Esophagus muscularis mucosa (tissue), 4 donors: ENCODE data around the gene USP12. TPM values are rescaled to one million over a fixed set of nuclear protein-coding genes. Genes with fewer than 3 reads are reported as not detected.
A peak's percentile ranks its signal among the peaks of the same experiment; 100 is the strongest.

Source experiments
- DNase-seq: peaks from one replicate; pipeline ENCODE4 v3.0.0-alpha.2; 2017; ENCODE audit errors: extremely low spot score
- H3K27ac ChIP-seq, 4 donors: fragments of 200-600 bp; sonication (generic); replicated peaks in 1 of 4; 1 replicate in 3 of 4; 2 replicates in 1 of 4; pipeline ENCODE4 v1.5.1; 2016 to 2019; ENCODE audit warnings: mild to moderate bottlenecking in 1 of 4
- H3K27me3 ChIP-seq, 4 donors: fragments of 200-600 bp; sonication (generic); one replicate each; pipeline versions ENCODE4 v1.5.1 to v1.6.0; 2016 to 2019
- H3K36me3 ChIP-seq, 4 donors: fragments of 200-600 bp; sonication (generic); one replicate each; pipeline ENCODE4 v1.5.1; 2016 to 2019
- H3K4me1 ChIP-seq, 4 donors: fragments of 200-600 bp; sonication (generic); one replicate each; pipeline ENCODE4 v1.5.1; 2016 to 2019
- H3K4me3 ChIP-seq, 4 donors: fragments of 200-600 bp; sonication (generic); 1 replicate in 2 of 4; 2 replicates in 2 of 4; pipeline ENCODE4 v1.5.1; 2016 to 2019; ENCODE audit warnings: mild to moderate bottlenecking in 4 of 4, moderate library complexity in 1 of 4
- H3K9me3 ChIP-seq, 4 donors: fragments of 200-600 bp; sonication (generic); 1 replicate in 3 of 4; 2 replicates in 1 of 4; pipeline ENCODE4 v1.5.1; 2016 to 2019
- EP300 ChIP-seq: sonication (generic); formaldehyde crosslinking; IDR thresholded peaks from one replicate; pipeline ENCODE4 v1.6.1; 2017; ENCODE audit warnings: antibody characterized with exemption
- POLR2A ChIP-seq: fragments of 450-650 bp; IDR thresholded peaks from one replicate; pipeline ENCODE4 v1.6.1; 2017; ENCODE audit warnings: antibody characterized with exemption, moderate library complexity, mild to moderate bottlenecking, low read depth
- POLR2AphosphoS5 ChIP-seq, 2 donors: sonication (generic); formaldehyde crosslinking; IDR thresholded peaks; one replicate each; pipeline ENCODE4 v1.6.1; 2017; ENCODE audit warnings: antibody characterized with exemption in 2 of 2
- WGBS: methylation state at CpG from one replicate; pipeline ENCODE4 v1.1.5; 2018; 5-methylcytosine and 5-hydroxymethylcytosine counted together
- intact Hi-C: fragments of 100-400 bp; cut with DNase I; formaldehyde crosslinking; loops from one replicate; pipeline ENCODE4 v1.15.1; 2023
- total RNA-seq, 4 donors: library from RNA; depleted of rRNA; stranded (reverse); fragments of >200 nt; gene quantifications; one replicate each; pipeline versions ENCODE4 v1.1.0 to v1.2.1, GENCODE V29; 2016
- TF ChIP-seq, protein P1 (sequence below), 3 experiments: fragments of 200-600 bp in 2 of 3; fragments of 450-650 bp in 1 of 3; sonication (generic) in 2 of 3; IDR thresholded peaks; one replicate each; pipeline ENCODE4 v1.5.1; 2017 to 2019; ENCODE audit warnings: antibody characterized with exemption in 3 of 3, mild to moderate bottlenecking in 2 of 3, moderate library complexity in 1 of 3

The USP12 gene
- total RNA-seq, 4 donors from 2014 or later = 55.6 to 107 (median 87.3) TPM

DNA sequence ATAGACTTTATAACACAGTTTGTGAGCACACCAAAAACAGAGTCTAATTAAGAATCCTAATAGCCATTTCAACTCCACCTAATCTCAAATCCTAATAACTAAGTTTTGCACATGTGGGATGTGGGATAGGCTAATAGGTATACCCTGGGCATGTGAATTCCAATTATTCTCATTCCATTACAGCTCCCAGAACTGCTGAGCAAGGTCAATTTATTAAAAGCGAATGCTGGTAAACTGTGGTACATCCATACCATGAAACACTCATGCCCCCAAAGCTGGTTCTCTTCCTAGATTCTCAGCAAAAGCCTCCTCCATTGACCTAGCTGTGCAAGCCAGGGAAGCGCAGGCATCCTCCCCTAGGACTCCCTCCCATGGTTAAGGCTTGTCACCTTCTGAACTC, 113.8 kb downstream of the USP12 start:
- H3K36me3 ChIP-seq = no peaks in the 10 kb centered on the region
- intact Hi-C loops = no loop called here
- DNase-seq = no peak
- no peaks in the 10 kb centered on the region for H3K27me3 ChIP-seq
- WGBS = 100% methylated on average over 2 of the region's 2 CpGs
- TF ChIP-seq POLR2A (no peak), POLR2AphosphoS5 (IDR thresholded peaks at IDR 0.05) (no peak), EP300 (no peak)
- TF ChIP-seq, protein P1, sequence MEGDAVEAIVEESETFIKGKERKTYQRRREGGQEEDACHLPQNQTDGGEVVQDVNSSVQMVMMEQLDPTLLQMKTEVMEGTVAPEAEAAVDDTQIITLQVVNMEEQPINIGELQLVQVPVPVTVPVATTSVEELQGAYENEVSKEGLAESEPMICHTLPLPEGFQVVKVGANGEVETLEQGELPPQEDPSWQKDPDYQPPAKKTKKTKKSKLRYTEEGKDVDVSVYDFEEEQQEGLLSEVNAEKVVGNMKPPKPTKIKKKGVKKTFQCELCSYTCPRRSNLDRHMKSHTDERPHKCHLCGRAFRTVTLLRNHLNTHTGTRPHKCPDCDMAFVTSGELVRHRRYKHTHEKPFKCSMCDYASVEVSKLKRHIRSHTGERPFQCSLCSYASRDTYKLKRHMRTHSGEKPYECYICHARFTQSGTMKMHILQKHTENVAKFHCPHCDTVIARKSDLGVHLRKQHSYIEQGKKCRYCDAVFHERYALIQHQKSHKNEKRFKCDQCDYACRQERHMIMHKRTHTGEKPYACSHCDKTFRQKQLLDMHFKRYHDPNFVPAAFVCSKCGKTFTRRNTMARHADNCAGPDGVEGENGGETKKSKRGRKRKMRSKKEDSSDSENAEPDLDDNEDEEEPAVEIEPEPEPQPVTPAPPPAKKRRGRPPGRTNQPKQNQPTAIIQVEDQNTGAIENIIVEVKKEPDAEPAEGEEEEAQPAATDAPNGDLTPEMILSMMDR (IDR thresholded peaks at IDR 0.05) = no peak
- peaks cover 0 to under 1% (median 0%) of the 10 kb centered on the region in 4 donors for H3K9me3 ChIP-seq
- H3K4me1 ChIP-seq = peaks cover 0 to 16% (median 15%) of the 10 kb centered on the region in 4 donors
- no peak overlapping the region for H3K27ac ChIP-seq
- no peak overlapping the region for H3K4me3 ChIP-seq

GRCh38 chr13:27055526-27055925, 116.1 kb downstream of the USP12 start:
- no peak overlapping the region for H3K27ac ChIP-seq
- no peak for DNase-seq
- H3K27me3 ChIP-seq = no peaks in the 10 kb centered on the region
- H3K4me1 ChIP-seq = peaks cover 0 to 16% (median 15%) of the 10 kb centered on the region in 4 donors
- TF ChIP-seq EP300 = no peak
- TF ChIP-seq, protein P1 (IDR thresholded peaks at IDR 0.05) = no peak
- no peak for TF ChIP-seq POLR2AphosphoS5 (IDR thresholded peaks at IDR 0.05)
- no peak for TF ChIP-seq POLR2A
- peaks cover 0 to 3% (median 0%) of the 10 kb centered on the region in 4 donors for H3K9me3 ChIP-seq
- no peaks in the 10 kb centered on the region for H3K36me3 ChIP-seq
- H3K4me3 ChIP-seq = no peak overlapping the region
- intact Hi-C loops = no loop called here
- 81% methylated on average over 6 of the region's 6 CpGs for WGBS

DNA sequence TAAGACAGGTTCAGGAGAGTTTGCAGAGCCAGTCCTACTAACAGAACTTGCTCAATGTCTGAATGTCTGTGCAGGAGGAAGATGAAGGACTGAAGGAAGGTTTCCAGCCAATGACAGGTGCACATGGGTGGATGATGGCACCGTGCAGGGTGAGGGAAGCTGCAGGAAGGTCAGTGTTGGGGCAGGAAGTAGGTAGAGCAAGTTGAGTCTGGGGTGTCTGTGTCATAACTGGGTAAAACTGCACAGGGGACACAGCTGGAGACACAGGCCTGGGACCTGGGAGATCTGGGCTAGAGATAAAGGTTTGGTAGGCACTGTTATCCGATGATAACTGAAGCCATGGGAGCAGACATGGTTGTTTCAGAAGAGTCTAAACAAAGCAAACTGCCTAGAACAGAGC, 116.9 kb downstream of the USP12 start:
- intact Hi-C loops = no loop called here
- Histone ChIP-seq H3K4me3 (no peak overlapping the region), H3K36me3 (no peaks in the 10 kb centered on the region), H3K4me1 (peaks cover 0 to 16% (median 15%) of the 10 kb centered on the region in 4 donors), H3K27ac (no peak overlapping the region), H3K27me3 (no peaks in the 10 kb centered on the region), H3K9me3 (peaks cover 0 to 6% (median 0%) of the 10 kb centered on the region in 4 donors)
- DNase-seq = no peak
- 85% methylated on average over 2 of the region's 2 CpGs for WGBS
- no peak for TF ChIP-seq POLR2AphosphoS5 (IDR thresholded peaks at IDR 0.05)

DNA sequence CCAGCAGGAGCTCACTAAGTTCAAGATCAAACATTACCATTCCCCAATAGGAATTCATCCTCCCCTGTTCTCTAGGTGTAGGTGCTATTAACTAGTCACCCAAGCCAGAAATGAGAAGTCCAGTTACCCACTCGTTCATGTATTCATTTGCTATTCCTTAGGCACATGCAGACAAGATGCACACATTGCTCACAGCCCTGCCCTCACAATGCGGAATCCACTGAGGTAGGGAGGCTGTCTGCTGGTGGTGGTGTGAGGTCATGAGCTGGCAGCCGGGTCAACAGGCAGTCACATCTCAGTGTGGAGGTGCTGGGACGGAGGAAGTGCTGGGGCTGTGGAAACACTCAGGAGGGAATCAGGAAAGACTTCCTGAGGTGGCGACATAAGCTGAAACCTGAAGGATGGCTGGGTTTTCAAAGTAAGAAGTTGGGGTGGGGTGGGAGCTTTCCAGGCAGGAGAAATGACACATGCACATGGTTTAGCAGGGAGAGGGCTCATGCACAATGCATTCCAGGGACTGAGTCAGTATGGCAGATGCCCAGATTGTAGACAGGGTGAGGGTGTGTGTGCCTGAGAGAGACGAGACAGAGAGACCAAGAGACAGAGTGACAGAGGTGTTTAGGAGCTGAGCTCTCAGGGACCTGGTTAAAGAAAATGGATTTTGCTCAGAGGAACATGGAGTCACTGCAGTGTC, 117.6 kb downstream of the USP12 start:
- 73% methylated on average over 6 of the region's 6 CpGs for WGBS
- intact Hi-C loops = no loop called here
- no peak overlapping the region for H3K4me3 ChIP-seq
- peaks cover 0 to 16% (median 15%) of the 10 kb centered on the region in 4 donors for H3K4me1 ChIP-seq
- H3K27ac ChIP-seq = no peak overlapping the region
- H3K9me3 ChIP-seq = peaks cover 0 to 6% (median 0%) of the 10 kb centered on the region in 4 donors
- no peaks in the 10 kb centered on the region for H3K27me3 ChIP-seq
- H3K36me3 ChIP-seq = no peaks in the 10 kb centered on the region
- TF ChIP-seq, protein P1 (IDR thresholded peaks at IDR 0.05) = no peak
- TF ChIP-seq POLR2AphosphoS5 (IDR thresholded peaks at IDR 0.05) (peak in 1 of 2 donors; percentile 40), POLR2A (no peak), EP300 (no peak)
- DNase-seq = no peak

GRCh38 chr13:27053210-27053884, 118.3 kb downstream of the USP12 start:
- Histone ChIP-seq H3K27ac (no peak overlapping the region), H3K4me1 (peaks cover 0 to 16% (median 15%) of the 10 kb centered on the region in 4 donors)
- intact Hi-C loops = no loop called here

More at GRCh38 chr13:27053210-27053884, 118.3 kb downstream of the USP12 start:
- WGBS = 60% methylated on average over 10 of the region's 10 CpGs
- H3K9me3 ChIP-seq = peaks cover 0 to 6% (median 0%) of the 10 kb centered on the region in 4 donors
- H3K4me3 ChIP-seq = no peak overlapping the region
- no peaks in the 10 kb centered on the region for H3K36me3 ChIP-seq
- no peaks in the 10 kb centered on the region for H3K27me3 ChIP-seq
- no peak for TF ChIP-seq POLR2A
- TF ChIP-seq, protein P1 (IDR thresholded peaks at IDR 0.05) = no peak
- TF ChIP-seq EP300 = no peak
- DNase-seq = no peak
